ENCODE results near the gene KLK3. TPM values are rescaled to one million over a fixed set of nuclear protein-coding genes. Genes with fewer than 3 reads are reported as not detected.

Gene KLK3
- total RNA-seq, 1 experiment from 2014 or later, result not detected

- no peak overlapping the region for H3K27ac ChIP-seq (ENCODE audit: low read length)
- DNase-seq, result no peak
- no peaks in the 10 kb centered on the region for H4K20me1 ChIP-seq (ENCODE audit: low read length)
- no peaks in the 10 kb centered on the region for H3F3A ChIP-seq (ENCODE audit: low read length, unreplicated experiment)
- no peaks in the 10 kb centered on the region for H3K36me3 ChIP-seq (ENCODE audit: low read depth, low read length)
- H3K27me3 ChIP-seq (ENCODE audit: low read length), result peaks cover 79% of the 10 kb centered on the region
- H2AFZ ChIP-seq (ENCODE audit: low read length), result no peak overlapping the region
- no peak overlapping the region for H3K4me3 ChIP-seq (ENCODE audit: low read length)
- no peak overlapping the region for H3K9ac ChIP-seq (ENCODE audit: low read length)
- ChIA-PET CTCF (no interaction called here), POLR2A (ENCODE audit: unreplicated experiment) (no interaction called here)
- no peak for ATAC-seq
- no peaks in the 10 kb centered on the region for H3K4me1 ChIP-seq (ENCODE audit: insufficient read depth, low read length)
- no peak overlapping the region for H3K4me2 ChIP-seq (ENCODE audit: low read length)
- no TSS peak for BruUV-seq (replicated peaks)
- H3K9me3 ChIP-seq (ENCODE audit: low read length), result no peaks in the 10 kb centered on the region
- intact Hi-C loops (cut with micrococcal nuclease), result no loop called here
- H3K9me2 ChIP-seq (replicated peaks; ENCODE audit: low read length), result no peaks in the 10 kb centered on the region
- TF ChIP-seq EZH2phosphoT487 (IDR thresholded peaks at IDR 0.05; ENCODE audit: borderline replicate concordance, low read length) (no peak), CTCF (conservative IDR thresholded peaks at IDR 0.05; ENCODE audit: low read depth, low read length) (no peak), EZH2 (IDR thresholded peaks at IDR 0.05; ENCODE audit: low read length, unreplicated experiment) (no peak)
- no peaks in the 10 kb centered on the region for H3K79me2 ChIP-seq (ENCODE audit: low read length)
These were observed 33.5 kb upstream of the KLK3 start for GRCh38 chr19:50821248-50821612.

DNA sequence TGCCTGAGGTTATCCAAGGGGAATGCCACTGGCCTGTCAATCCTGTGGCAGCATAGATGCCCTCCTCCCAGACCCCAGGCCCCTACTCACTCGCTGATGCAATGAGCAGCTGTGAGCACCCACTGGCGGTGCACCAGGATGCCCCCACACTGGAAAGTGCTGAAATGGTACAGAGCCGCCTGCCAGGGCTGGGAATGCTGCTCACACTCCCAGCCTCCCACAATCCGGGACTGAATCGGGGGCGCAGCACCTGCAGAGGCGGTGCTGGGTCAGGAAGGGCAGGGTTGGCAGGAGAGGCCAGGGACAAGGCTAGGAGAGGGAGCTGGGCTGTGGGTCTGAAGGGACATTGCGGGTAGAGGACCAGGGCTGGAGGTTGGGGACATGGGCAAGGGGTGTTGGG, 33.1 kb upstream of the KLK3 start:
- H3K9me3 ChIP-seq (ENCODE audit: low read length), result no peaks in the 10 kb centered on the region
- intact Hi-C loops (cut with micrococcal nuclease), result no loop called here
- H3K4me1 ChIP-seq (ENCODE audit: insufficient read depth, low read length), result no peaks in the 10 kb centered on the region
- no peak overlapping the region for H3K27ac ChIP-seq (ENCODE audit: low read length)
- H3K4me3 ChIP-seq (ENCODE audit: low read length), result no peak overlapping the region
- no TSS peak for BruUV-seq (replicated peaks)
- CTCF ChIA-PET, result no interaction called here
- no peaks in the 10 kb centered on the region for H3K9me2 ChIP-seq (replicated peaks; ENCODE audit: low read length)
- H3K79me2 ChIP-seq (ENCODE audit: low read length), result no peaks in the 10 kb centered on the region
- no peaks in the 10 kb centered on the region for H3K36me3 ChIP-seq (ENCODE audit: low read depth, low read length)
- DNase-seq (no peak), ATAC-seq (no peak)
- H3F3A ChIP-seq (ENCODE audit: low read length, unreplicated experiment), result no peaks in the 10 kb centered on the region
- no peak overlapping the region for H3K9ac ChIP-seq (ENCODE audit: low read length)
- no peak overlapping the region for H2AFZ ChIP-seq (ENCODE audit: low read length)
- H4K20me1 ChIP-seq (ENCODE audit: low read length), result no peaks in the 10 kb centered on the region
- POLR2A ChIA-PET (ENCODE audit: unreplicated experiment), result no interaction called here
- H3K27me3 ChIP-seq (ENCODE audit: low read length), result peaks cover 82% of the 10 kb centered on the region
- H3K4me2 ChIP-seq (ENCODE audit: low read length), result no peak overlapping the region
- TF ChIP-seq EZH2 (IDR thresholded peaks at IDR 0.05; ENCODE audit: low read length, unreplicated experiment) (no peak), EZH2phosphoT487 (IDR thresholded peaks at IDR 0.05; ENCODE audit: borderline replicate concordance, low read length) (no peak)

GRCh38 chr19:50822661-50823208, 32.0 kb upstream of the KLK3 start:
- no peaks in the 10 kb centered on the region for H3K79me2 ChIP-seq (ENCODE audit: low read length)
- no peak overlapping the region for H3K9ac ChIP-seq (ENCODE audit: low read length)
- DNase-seq (no peak), ATAC-seq (no peak)
- no peaks in the 10 kb centered on the region for H3K9me3 ChIP-seq (ENCODE audit: low read length)
- CTCF ChIA-PET, result no interaction called here
- no peaks in the 10 kb centered on the region for H4K20me1 ChIP-seq (ENCODE audit: low read length)
- no peaks in the 10 kb centered on the region for H3F3A ChIP-seq (ENCODE audit: low read length, unreplicated experiment)
- no peak overlapping the region for H3K4me2 ChIP-seq (ENCODE audit: low read length)
- TF ChIP-seq CTCF (conservative IDR thresholded peaks at IDR 0.05; ENCODE audit: low read depth, low read length) (no peak), EZH2phosphoT487 (IDR thresholded peaks at IDR 0.05; ENCODE audit: borderline replicate concordance, low read length) (no peak), EZH2 (IDR thresholded peaks at IDR 0.05; ENCODE audit: low read length, unreplicated experiment) (no peak)
- no peak overlapping the region for H2AFZ ChIP-seq (ENCODE audit: low read length)
- H3K4me1 ChIP-seq (ENCODE audit: insufficient read depth, low read length), result no peaks in the 10 kb centered on the region
- H3K4me3 ChIP-seq (ENCODE audit: low read length), result no peak overlapping the region
- POLR2A ChIA-PET (ENCODE audit: unreplicated experiment), result no interaction called here
- no peak overlapping the region for H3K27ac ChIP-seq (ENCODE audit: low read length)
- BruUV-seq (replicated peaks), result no TSS peak
- H3K9me2 ChIP-seq (replicated peaks; ENCODE audit: low read length), result no peaks in the 10 kb centered on the region
- H3K27me3 ChIP-seq (ENCODE audit: low read length), result peaks cover 81% of the 10 kb centered on the region
- no peaks in the 10 kb centered on the region for H3K36me3 ChIP-seq (ENCODE audit: low read depth, low read length)
- intact Hi-C loops (cut with micrococcal nuclease), result no loop called here
